Ovary (tissue), 9 donors: ENCODE measurements around the gene DAP. TPM values are rescaled to one million over a fixed set of nuclear protein-coding genes. Genes with fewer than 3 reads are reported as not detected.
A peak's percentile ranks its signal among the peaks of the same experiment; 100 is the strongest.

ENCODE experiments used
- DNase-seq, 5 donors: peaks; one replicate each; pipeline ENCODE4 v3.0.0-alpha.2; 2019 to 2020
- H3K27ac ChIP-seq, 2 donors: fragments of 200-600 bp; one replicate each; pipeline versions ENCODE4 v1.5.1 to v1.8.0; 2019 to 2022
- H3K27me3 ChIP-seq: fragments of 200-600 bp; one replicate; pipeline ENCODE4 v1.8.0; 2022
- H3K36me3 ChIP-seq: fragments of 200-600 bp; sonication (generic); one replicate; pipeline ENCODE4 v1.5.1; 2019
- H3K4me1 ChIP-seq: one replicate; pipeline ENCODE4 v1.8.1; 2013; ENCODE audit warnings: mild to moderate bottlenecking, moderate library complexity; ENCODE audit not compliant: insufficient read depth
- H3K4me3 ChIP-seq: fragments of 200-600 bp; sonication (generic); one replicate; pipeline ENCODE4 v1.5.1; 2017
- H3K9me3 ChIP-seq, 2 donors: fragments of 200-600 bp in 1 of 2; sonication (generic) in 1 of 2; one replicate each; pipeline versions ENCODE4 v1.5.1 to v1.8.1; 2013 to 2019; ENCODE audit warnings: mild to moderate bottlenecking in 1 of 2, moderate library complexity in 1 of 2
- CTCF ChIP-seq, 3 donors: fragments of 450-650 bp in 2 of 3; fragments of 200-600 bp in 1 of 3; IDR thresholded peaks; one replicate each; pipeline versions ENCODE4 v1.5.1 to v1.8.0; 2016 to 2022; ENCODE audit warnings: antibody characterized with exemption in 3 of 3, mild to moderate bottlenecking in 1 of 3
- EP300 ChIP-seq: sonication (generic); formaldehyde crosslinking; IDR thresholded peaks from one replicate; pipeline ENCODE4 v1.6.1; 2017; ENCODE audit warnings: antibody characterized with exemption
- POLR2A ChIP-seq: fragments of 450-650 bp; IDR thresholded peaks from one replicate; pipeline ENCODE4 v1.6.1; 2017; ENCODE audit warnings: antibody characterized with exemption, mild to moderate bottlenecking, moderate library complexity
- WGBS, 3 donors: extraction: QIAGEN DNeasy Blood & Tissue Kit in 1 of 3; methylation state at CpG; one replicate each; pipeline versions ENCODE4 v1.1.5 to v1.1.7; 2013 to 2017; 5-methylcytosine and 5-hydroxymethylcytosine counted together
- intact Hi-C, 4 donors: fragments of 100-400 bp; cut with DNase I; formaldehyde crosslinking; loops; one replicate each; pipeline versions ENCODE4 v1.11.0 to v1.15.1; 2022 to 2023
- polyA plus RNA-seq, 2 donors: library from polyadenylated mRNA; stranded (reverse); fragments of 200-250 nt in 1 of 2; fragments of 350-450 nt in 1 of 2; fragmentation: Illumina TruSeq in 1 of 2; extraction: RNeasy Lipid Tissue Mini Kit (QIAGEN cat#74804) in 1 of 2; gene quantifications; one replicate each; pipeline ENCODE4 v1.2.3, GENCODE V29; 2013 to 2014
- total RNA-seq, 7 donors: library from RNA; depleted of rRNA in 2 of 7; stranded (reverse); fragments of >200 nt in 2 of 7; fragmentation: NEBNext Ultra II Directional in 3 of 7; extraction: Animal tissue kit (Norgen Biotek cat#: 25700) in 3 of 7; gene quantifications; one replicate each; pipeline versions ENCODE4 v1.1.0 to v1.2.4, GENCODE V29; 2016 to 2023
- donor health status: DM: no; HTN: no; CAD: no; lungs with moderate emphysema.
- donor health status: DM: no; HTN: no; CAD: no.
- donor health status: Bipolar disorder and iron deficiency.
- donor health status: DM: yes; HTN: yes; CAD: no.
- donor health status: DM: no; HTN: no; CAD: no.
- donor health status: DM: yes; HTN: yes; CAD: no.

Gene DAP
- total and polyA plus RNA-seq, 9 donors, result 32.0 to 159 (median 88.5) TPM

- intact Hi-C loops, result no loop called here
- Histone ChIP-seq H3K4me3 (no peak overlapping the region), H3K4me1 (peaks cover 17% of the 10 kb centered on the region), H3K27me3 (no peaks in the 10 kb centered on the region), H3K27ac (peak overlapping the region in 1 of 2 donors; percentile 49), H3K36me3 (no peaks in the 10 kb centered on the region), H3K9me3 (no peaks in the 10 kb centered on the region)
- 72 to 80% (median 72%) methylated on average over 7 of the region's 7 CpGs for WGBS, 3 donors
- TF ChIP-seq POLR2A (no peak), EP300 (no peak), CTCF (IDR thresholded peaks at IDR 0.05) (no peak)
- DNase-seq, result no peak
These were observed 58.0 kb downstream of the DAP start for GRCh38 chr5:10702911-10703491.

- no peaks in the 10 kb centered on the region for H3K36me3 ChIP-seq
- no peaks in the 10 kb centered on the region for H3K27me3 ChIP-seq
- H3K4me1 ChIP-seq, result peaks cover 17% of the 10 kb centered on the region
- H3K4me3 ChIP-seq, result no peak overlapping the region
- H3K9me3 ChIP-seq, result no peaks in the 10 kb centered on the region
- intact Hi-C loops, result no loop called here
- peak; percentile 43 to 70 (median 55) for DNase-seq
- 30 to 57% (median 43%) methylated on average over 9 of the region's 9 CpGs for WGBS, 3 donors
- H3K27ac ChIP-seq, result peak overlapping the region in 1 of 2 donors; percentile 49
- TF ChIP-seq POLR2A (no peak), EP300 (no peak), CTCF (IDR thresholded peaks at IDR 0.05) (no peak)
These were observed 58.9 kb downstream of the DAP start for GRCh38 chr5:10702040-10702629.

- 29 to 37% (median 33%) methylated on average over 6 of the region's 6 CpGs for WGBS, 3 donors
- no peak for TF ChIP-seq POLR2A
- TF ChIP-seq EP300, result no peak
- TF ChIP-seq CTCF (IDR thresholded peaks at IDR 0.05), result peak in 1 of 3 donors; percentile 16
- Histone ChIP-seq H3K27me3 (no peaks in the 10 kb centered on the region), H3K4me1 (peaks cover 17% of the 10 kb centered on the region), H3K36me3 (no peaks in the 10 kb centered on the region), H3K27ac (peak overlapping the region in 1 of 2 donors; percentile 49), H3K4me3 (no peak overlapping the region), H3K9me3 (no peaks in the 10 kb centered on the region)
- DNase-seq, result peak in 3 of 5 donors; percentile 30 to 47 (median 36)
- intact Hi-C loops, result no loop called here
These were observed 59.4 kb downstream of the DAP start for GRCh38 chr5:10701567-10702039.

GRCh38 chr5:10700516-10700915 lies 60.5 kb downstream of the DAP start:
- no peak for DNase-seq
- WGBS, 3 donors, result 95 to 96% (median 96%) methylated on average over 7 of the region's 7 CpGs
- peaks cover 17% of the 10 kb centered on the region for H3K4me1 ChIP-seq
- intact Hi-C loops, result no loop called here
- H3K4me3 ChIP-seq, result no peak overlapping the region
- TF ChIP-seq CTCF (IDR thresholded peaks at IDR 0.05) (no peak), POLR2A (no peak), EP300 (no peak)
- H3K27ac ChIP-seq, result no peak overlapping the region
- H3K36me3 ChIP-seq, result no peaks in the 10 kb centered on the region
- H3K9me3 ChIP-seq, result no peaks in the 10 kb centered on the region
- no peaks in the 10 kb centered on the region for H3K27me3 ChIP-seq
